HG02798 (cell line): ENCODE data around the gene NDUFS1.
"Not testable (repeated sequence)": the region's sequence is repeated elsewhere in the genome, so short reads cannot be mapped to it uniquely, and the experiment has no call there.

Source experiments
- ATAC-seq: cut with Tn5 transposase; IDR thresholded peaks from one replicate; pipeline ENCODE4 v1.9.1; 2021; ENCODE audit warnings: mild to moderate bottlenecking; ENCODE audit not compliant: unreplicated experiment, poor library complexity

The NDUFS1 gene

DNA sequence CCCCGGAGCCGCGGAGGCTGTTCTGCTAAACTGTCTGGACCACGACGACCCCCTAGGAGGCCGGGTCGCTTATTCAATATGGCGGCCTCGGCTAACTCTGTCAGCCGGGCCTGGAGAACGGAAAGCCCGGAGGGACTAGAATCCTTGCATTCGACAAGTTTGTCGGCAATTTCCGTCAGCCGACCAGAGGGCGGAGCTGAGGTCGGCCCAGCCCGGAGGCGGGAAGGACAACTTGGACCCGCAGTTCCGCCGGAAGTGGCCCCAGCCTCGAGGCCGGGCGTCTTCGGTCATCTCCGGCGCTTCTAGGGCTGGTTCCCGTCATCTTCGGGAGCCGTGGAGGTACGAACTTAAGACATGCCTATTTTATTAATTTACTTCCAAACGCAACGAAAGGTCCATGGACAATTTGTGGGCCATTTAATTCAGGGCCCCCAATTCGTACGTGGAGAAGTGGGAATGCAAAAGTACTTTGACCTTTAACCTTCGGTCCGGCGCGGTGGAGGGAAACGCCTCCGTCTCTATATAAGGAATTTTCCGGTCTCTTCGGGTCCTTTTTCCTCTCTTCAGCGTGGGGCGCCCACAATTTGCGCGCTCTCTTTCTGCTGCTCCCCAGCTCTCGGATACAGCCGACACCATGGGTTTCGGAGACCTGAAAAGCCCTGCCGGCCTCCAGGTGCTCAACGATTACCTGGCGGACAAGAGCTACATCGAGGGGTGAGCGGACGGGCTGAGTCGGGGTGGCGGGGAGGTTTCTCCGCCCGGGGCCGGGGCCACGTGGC lies at the start of gene NDUFS1, which contains the start of gene EEF1B2:
TSS of gene NDUFS1 (minus strand) at position 99 of the 779 bp plus-strand sequence. CDS start 5,766 bp downstream, outside the sequence.
TSS of gene EEF1B2 (plus strand) at position 550 of the 779 bp plus-strand sequence. CDS start at position 635, 85 bp downstream.
- ATAC-seq = peak; percentile 90

DNA sequence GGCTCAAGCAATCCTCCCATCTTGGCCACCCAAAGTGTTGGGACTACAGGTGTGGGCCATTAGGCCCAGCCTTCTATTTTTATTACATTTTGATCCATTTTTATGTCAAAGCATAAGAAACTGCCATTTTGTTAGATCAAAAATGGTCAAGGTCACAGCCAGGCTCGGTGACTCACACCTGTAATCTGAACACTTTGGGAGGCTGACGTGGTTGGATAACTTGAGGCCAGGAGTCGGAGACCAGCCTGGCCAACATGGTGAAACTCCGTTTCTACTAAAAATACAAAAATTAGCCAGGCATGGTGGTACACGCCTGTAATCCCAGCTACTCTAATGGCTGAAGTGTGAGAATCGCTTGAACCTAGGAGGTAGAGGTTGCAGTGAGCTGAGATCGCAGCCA lies 49.7 kb upstream of the NDUFS1 start:
- ATAC-seq = no peak

- not testable (repeated sequence) for ATAC-seq
These were observed 48.1 kb upstream of the NDUFS1 start for GRCh38 chr2:206207316-206207715.

DNA sequence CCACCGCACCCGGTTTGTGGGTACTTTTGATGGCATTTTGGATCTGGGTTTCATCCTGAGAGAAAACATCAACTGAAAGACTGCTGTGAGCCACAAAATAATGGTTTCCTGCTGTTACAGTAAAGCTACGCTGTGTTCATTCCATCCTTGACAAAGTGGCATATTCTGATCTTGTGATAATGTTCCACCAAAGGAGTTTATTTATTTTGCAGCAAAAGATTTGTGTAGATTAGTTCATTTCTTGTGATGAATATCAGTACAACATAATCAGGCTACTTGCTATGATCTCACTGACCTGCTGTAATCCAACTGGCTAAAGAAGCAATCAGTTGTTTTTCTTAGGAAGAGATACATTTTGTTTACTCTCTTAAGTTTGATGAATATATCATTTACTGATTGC lies 45.5 kb upstream of the NDUFS1 start:
- no peak for ATAC-seq

DNA sequence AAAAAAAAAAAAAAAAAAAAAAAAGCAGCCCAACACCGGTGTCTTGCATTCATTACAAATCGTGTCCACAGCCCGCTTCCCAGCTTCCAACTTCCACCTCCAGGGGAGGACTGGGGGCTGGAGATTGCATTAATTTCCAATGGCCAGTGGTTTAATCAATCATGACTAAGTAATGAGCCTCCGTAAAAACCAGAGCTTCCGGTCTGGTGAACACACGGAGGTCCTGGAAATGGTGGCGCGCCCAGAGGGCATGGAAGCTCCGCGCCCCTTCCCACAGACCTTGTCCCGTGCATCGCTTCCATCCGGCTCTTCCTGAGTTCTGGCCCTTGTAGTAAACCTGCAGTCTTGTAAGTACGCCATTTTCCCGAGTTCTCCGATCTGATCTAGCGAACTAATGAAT lies 44.1 kb upstream of the NDUFS1 start:
- no peak for ATAC-seq

DNA sequence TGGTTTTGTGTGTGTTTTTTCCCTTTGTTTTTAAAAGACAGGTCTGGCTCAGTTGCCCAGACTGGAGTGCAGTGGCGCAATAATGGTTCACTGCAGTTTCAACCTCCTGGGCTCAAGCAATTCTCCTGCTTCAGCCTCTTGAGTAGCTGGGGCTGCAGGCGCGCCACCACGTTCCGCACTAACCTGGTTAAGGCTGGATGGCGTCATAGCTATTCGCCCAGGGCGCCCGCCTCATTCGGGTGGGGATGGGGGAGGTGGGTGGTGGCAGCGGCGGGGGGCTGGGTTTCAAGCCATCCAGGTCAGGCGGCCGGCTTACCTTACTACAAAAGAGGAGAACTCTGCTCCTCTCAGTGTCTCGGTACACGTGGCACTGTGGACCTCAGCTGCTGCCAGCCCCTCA lies 43.2 kb upstream of the NDUFS1 start:
- no peak for ATAC-seq

GRCh38 chr2:206201075-206201848 lies 42.0 kb upstream of the NDUFS1 start:
- ATAC-seq = no peak

DNA sequence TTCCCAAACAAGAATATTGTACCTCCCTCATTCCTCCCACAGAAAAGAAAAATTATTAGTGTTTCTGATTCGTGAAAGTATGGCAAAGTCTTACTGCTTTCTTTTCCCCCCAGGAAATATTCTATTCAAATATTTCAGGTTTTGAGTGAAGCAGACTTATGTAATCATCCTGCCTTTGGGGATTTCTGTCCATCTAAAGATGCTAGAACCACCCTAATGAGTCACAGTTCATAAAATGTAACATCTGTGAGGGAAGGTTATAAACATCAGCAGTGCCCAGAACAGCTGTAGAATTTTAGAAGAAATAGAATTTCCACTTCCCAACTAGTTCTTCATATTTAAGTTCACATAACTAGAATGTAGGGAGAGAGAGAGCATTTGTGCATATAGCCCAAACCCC lies 39.4 kb upstream of the NDUFS1 start:
- ATAC-seq = no peak

DNA sequence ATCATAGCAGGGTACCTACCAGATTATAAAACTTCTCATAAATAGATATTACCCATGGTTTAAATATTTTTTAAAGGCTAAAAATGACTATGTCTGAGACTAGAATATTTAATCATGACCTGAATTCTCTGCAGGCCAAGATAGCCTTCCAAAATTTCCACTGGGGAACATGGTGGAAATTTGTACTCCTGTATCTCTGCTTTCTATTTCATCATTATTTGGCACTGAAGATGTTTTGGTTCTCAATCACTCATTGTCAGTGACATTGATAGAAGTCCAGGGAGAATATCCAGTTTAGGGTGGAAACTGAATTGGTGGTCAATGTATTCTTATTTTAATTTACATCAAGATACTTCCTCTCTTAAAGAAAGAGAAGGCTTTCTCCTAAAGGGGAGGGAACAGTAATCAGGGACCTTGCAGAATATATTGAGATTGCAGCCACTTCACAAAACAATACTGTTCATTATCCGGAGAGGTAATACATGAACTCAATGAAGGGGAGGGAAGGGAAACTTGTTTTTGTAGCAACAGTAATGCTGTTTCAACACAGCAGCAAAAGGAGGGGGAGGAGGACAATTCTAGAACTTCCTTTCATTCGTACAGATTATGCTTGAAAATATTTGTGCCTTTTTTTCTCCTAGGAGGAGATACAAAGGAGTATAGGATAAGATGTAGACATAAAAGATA lies 34.6 kb upstream of the NDUFS1 start:
- no peak for ATAC-seq

GRCh38 chr2:206192157-206192556 lies 32.9 kb upstream of the NDUFS1 start:
- ATAC-seq = no peak

- no peak for ATAC-seq
These were observed 31.4 kb upstream of the NDUFS1 start for GRCh38 chr2:206190689-206191088.

DNA sequence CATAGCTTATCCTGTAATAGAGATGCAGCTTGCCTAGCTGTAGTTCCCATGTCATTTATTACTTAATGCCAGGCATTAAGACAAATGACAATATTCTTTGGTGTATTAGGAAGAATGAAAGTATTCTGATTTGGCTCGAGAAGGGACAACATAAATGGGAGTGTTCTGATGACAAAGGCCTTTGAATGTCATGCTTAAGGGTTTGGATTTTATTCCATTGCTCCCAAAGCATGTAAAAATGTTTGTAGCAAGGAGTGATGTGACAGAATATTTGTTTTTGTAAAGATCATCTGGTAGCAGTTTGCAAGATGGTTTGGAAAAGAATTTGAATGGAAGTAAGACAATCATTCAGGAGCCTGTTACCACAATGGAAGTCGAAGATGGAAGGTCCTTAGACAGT lies 30.9 kb upstream of the NDUFS1 start:
- ATAC-seq = no peak

DNA sequence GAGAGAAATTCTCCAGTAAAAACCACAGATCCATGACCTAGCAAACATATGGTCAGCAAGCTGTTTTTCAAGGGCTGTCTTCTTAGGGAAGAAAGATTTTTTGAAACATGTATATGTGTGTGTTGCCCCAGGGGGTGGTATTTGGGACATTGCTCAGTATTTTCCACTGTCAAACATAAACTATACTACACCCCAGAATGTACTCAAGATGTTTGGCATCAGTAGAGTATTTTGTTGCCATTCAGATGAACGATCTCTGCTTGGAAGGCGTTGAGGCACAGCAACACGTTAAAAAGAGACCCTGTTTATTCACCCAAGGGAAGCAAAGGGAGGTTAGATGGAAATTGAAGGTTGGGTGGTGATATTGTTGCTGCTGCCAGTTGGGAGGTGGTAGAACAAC lies 30.4 kb upstream of the NDUFS1 start:
- no peak for ATAC-seq

GRCh38 chr2:206181526-206181925 lies 22.3 kb upstream of the NDUFS1 start:
- ATAC-seq = not testable (repeated sequence)

- ATAC-seq = no peak
These were observed 17.7 kb upstream of the NDUFS1 start for GRCh38 chr2:206176901-206177300.

GRCh38 chr2:206176121-206176520 lies 16.9 kb upstream of the NDUFS1 start:
- ATAC-seq = no peak

DNA sequence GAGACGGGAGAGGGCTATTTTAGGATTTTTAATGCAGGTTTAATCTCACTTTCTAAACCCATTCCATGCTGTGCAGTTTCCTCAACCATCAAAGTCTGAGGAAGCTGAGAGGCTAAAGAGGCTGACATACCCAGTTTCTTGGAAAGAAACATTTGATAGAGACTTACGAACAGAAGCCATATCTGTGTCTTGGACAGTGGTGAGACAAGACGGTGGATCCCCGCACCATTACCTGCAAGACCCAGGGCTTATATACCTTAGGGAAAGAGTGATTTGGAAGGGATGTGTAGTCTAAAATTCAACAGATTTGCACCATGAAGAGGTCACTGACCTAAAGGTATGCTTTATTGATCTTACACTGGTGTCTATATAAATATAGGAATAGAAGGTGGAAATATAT lies 13.9 kb upstream of the NDUFS1 start:
- ATAC-seq = no peak

- not testable (repeated sequence) for ATAC-seq
These were observed 12.6 kb upstream of the NDUFS1 start for GRCh38 chr2:206171624-206172397.

DNA sequence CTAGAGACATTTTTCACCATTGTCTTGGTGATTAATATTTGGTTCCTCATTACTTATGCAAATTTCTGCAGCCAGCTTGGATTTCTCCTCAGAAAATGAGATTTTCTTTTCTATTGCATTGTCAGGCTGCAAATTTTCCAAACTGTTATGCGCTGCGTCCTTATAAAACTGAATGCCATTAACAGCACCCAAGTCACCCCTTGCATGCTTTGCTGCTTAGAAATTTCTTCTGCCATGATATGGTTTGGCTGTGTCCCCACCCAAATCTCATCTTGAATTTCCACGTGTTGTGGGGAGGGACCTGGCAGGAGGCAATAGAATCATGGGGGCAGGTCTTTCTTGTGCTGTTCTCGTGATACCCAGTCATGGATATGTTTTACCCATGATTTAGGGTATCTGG lies 9.0 kb upstream of the NDUFS1 start:
- ATAC-seq = not testable (repeated sequence)

GRCh38 chr2:206164261-206164862 lies 5.1 kb upstream of the NDUFS1 start:
- ATAC-seq = no peak
